GM18498 (cell line): ENCODE results near the gene TNFRSF6B.
"Not testable (repeated sequence)": the region's sequence is repeated elsewhere in the genome, so short reads cannot be mapped to it uniquely, and the experiment has no call there.

Experiments
- ATAC-seq: cut with Tn5 transposase; IDR thresholded peaks from one replicate; pipeline ENCODE4 v1.9.1; 2021; ENCODE audit warnings: mild to moderate bottlenecking, moderate library complexity; ENCODE audit not compliant: unreplicated experiment

The TNFRSF6B gene

GRCh38 chr20:63696628-63697356, at the start of gene TNFRSF6B:
Gene TNFRSF6B (plus strand): TSS chr20:63696652. CDS start chr20:63696768, 116 bp downstream.
- no peak for ATAC-seq

DNA sequence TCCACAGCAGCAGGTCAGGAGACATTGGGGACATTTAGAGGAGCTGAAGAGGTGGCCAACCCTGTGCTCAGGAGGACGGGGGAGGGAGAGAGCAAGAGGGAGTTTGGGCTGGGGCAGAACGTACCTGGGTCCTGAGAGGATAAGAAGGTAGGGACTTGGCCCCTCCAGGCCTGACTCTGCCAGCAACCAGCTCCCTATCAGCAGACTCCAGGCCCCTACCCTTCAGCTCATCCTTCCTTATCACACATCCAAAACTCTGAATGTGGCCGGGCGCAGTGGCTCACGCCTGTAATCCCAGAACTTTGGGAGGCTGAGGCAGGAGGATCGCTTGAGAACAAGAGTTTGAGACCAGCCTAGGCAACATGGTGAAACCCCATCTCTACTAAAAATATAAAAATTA, 48.3 kb upstream of the TNFRSF6B start:
- ATAC-seq, result no peak

GRCh38 chr20:63648895-63649589, 47.4 kb upstream of the TNFRSF6B start:
- ATAC-seq, result no peak

DNA sequence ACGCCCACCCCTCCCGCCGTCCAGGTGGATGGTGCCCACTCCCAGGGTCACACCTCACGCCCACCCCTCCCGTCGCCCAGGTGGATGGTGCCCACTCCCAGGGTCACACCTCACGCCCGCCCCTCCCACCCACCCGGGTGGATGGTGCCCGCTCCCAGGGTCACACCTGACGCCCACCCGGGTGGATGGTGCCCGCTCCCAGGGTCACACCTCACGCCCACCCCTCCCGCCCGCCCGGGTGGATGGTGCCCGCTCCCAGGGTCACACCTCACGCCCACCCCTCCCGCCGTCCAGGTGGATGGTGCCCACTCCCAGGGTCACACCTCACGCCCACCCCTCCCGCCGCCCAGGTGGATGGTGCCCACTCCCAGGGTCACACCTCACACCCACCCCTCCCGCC, 46.0 kb upstream of the TNFRSF6B start:
- not testable (repeated sequence) for ATAC-seq

- ATAC-seq, result no peak
Observed at GRCh38 chr20:63651942-63652191, 44.6 kb upstream of the TNFRSF6B start.

- no peak for ATAC-seq
Observed at GRCh38 chr20:63652192-63652980, 44.1 kb upstream of the TNFRSF6B start.

- no peak for ATAC-seq
Observed at GRCh38 chr20:63653041-63653973, 43.1 kb upstream of the TNFRSF6B start, which contains the start of gene STMN3. Gene STMN3 (minus strand): TSS chr20:63653424. CDS start chr20:63653345, 79 bp downstream.

- ATAC-seq, result no peak
Observed at GRCh38 chr20:63653974-63654668, 42.3 kb upstream of the TNFRSF6B start.

DNA sequence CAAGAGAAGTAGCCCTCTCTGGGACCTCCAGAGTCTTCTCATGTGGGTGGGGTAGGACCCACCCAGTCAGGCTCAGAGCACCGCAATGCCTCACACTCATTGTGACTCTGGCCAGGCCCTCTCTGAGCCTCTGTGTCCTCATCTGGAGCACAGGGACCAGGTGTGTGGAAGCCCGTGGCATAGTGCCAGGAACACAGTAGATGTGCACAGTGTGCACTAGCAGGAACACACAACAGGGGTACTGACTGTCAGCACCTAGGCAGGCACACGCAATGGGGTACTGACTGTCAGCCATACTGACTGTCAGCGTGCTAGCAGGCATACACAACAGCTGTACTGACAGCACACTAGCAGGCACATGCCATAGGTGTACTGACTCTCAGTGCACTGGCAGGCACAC, 41.2 kb upstream of the TNFRSF6B start:
- ATAC-seq, result no peak

- no peak for ATAC-seq
Observed at GRCh38 chr20:63656451-63656850, 40.0 kb upstream of the TNFRSF6B start.

- ATAC-seq, result peak; percentile 7
Observed at GRCh38 chr20:63657260-63657936, 39.1 kb upstream of the TNFRSF6B start.

DNA sequence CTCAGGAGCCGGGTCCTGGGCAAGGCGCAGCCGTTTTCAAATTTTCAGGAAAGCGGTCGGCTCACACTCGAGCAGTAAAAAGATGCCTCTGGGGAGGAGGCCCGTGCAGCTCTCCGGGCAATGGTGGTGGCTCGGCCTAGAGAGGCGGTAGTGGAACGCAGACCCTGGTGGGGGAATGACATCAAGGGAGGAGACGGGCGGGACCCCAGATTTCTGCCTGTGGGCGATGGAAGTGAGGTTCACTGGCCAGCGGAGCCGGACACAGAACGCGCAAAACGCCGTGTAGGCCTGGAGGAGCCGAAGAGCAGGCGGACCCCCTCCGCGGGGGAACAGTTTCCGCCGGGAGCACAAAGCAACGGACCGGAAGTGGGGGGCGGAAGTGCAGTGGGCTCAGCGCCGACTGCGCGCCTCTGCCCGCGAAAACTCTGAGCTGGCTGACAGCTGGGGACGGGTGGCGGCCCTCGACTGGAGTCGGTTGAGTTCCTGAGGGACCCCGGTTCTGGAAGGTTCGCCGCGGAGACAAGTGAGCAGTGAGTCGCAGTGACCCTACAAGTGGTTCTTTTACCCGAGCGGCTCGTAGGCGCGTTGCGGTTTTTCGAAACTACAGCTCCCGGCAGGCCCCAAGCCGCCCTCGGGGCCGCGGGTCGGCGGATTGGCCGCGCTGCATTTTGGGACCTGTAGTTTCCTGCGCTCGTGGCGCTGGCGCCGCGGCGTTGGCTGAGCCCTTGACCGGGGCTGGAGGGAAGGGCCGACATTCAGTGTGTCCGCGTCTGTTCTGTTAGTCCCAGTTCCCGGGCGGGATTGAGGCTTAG, 38.3 kb upstream of the TNFRSF6B start, which contains the start of gene RTEL1:
TSS of gene RTEL1 (plus strand) at position 376 of the 812 bp plus-strand sequence. CDS start 1,091 bp downstream, outside the sequence.
- ATAC-seq, result peak; percentile 88

- peak; percentile 13 for ATAC-seq
Observed at GRCh38 chr20:63658749-63659187, 37.7 kb upstream of the TNFRSF6B start.

- ATAC-seq, result no peak
Observed at GRCh38 chr20:63659370-63659769, 37.1 kb upstream of the TNFRSF6B start.

GRCh38 chr20:63660174-63660573, 36.3 kb upstream of the TNFRSF6B start:
- ATAC-seq, result not testable (repeated sequence)

GRCh38 chr20:63660622-63661021, 35.8 kb upstream of the TNFRSF6B start:
- no peak for ATAC-seq

GRCh38 chr20:63661108-63661507, 35.3 kb upstream of the TNFRSF6B start:
- no peak for ATAC-seq
